SH-SY5Y (cell line): ENCODE measurements around the gene MTUS2.

Experiments
- GATA2 ChIP-seq: IDR thresholded peaks from 2 replicates; pipeline ENCODE4 v1.6.1; 2011; ENCODE audit warnings: mild to moderate bottlenecking, low read depth, low read length
- GATA3 ChIP-seq: IDR thresholded peaks from 2 replicates; pipeline ENCODE4 v1.6.1; 2011; ENCODE audit warnings: low read depth, mild to moderate bottlenecking, low read length, moderate library complexity

The MTUS2 gene

GRCh38 chr13:29117663-29118062 is 297.5 kb downstream of the MTUS2 start:
- no peak for TF ChIP-seq GATA2
- no peak for TF ChIP-seq GATA3

GRCh38 chr13:29118471-29118870 is 298.3 kb downstream of the MTUS2 start:
- TF ChIP-seq GATA3 (no peak), GATA2 (no peak)

GRCh38 chr13:29125191-29125933 is 305.2 kb downstream of the MTUS2 start:
- TF ChIP-seq GATA2 (no peak), GATA3 (no peak)

- TF ChIP-seq GATA3 (no peak), GATA2 (no peak)
Observed at GRCh38 chr13:29125934-29126424, 305.8 kb downstream of the MTUS2 start.

- TF ChIP-seq GATA3 (no peak), GATA2 (no peak)
Observed at GRCh38 chr13:29129616-29130015, 309.5 kb downstream of the MTUS2 start.

- TF ChIP-seq GATA2 = no peak
- no peak for TF ChIP-seq GATA3
Observed at GRCh38 chr13:29131159-29131558, 311.0 kb downstream of the MTUS2 start.

GRCh38 chr13:29131881-29132668 is 311.9 kb downstream of the MTUS2 start:
- no peak for TF ChIP-seq GATA3
- no peak for TF ChIP-seq GATA2

- no peak for TF ChIP-seq GATA3
- no peak for TF ChIP-seq GATA2
Observed at GRCh38 chr13:29136341-29136740, 316.2 kb downstream of the MTUS2 start.

GRCh38 chr13:29137016-29137415 is 316.9 kb downstream of the MTUS2 start:
- TF ChIP-seq GATA3 (no peak), GATA2 (no peak)

GRCh38 chr13:29137995-29138394 is 317.9 kb downstream of the MTUS2 start:
- no peak for TF ChIP-seq GATA3

GRCh38 chr13:29140277-29140676 is 320.1 kb downstream of the MTUS2 start:
- TF ChIP-seq GATA2 (no peak), GATA3 (no peak)

- no peak for TF ChIP-seq GATA3
- no peak for TF ChIP-seq GATA2
Observed at GRCh38 chr13:29143847-29144246, 323.7 kb downstream of the MTUS2 start.

GRCh38 chr13:29154390-29154789 is 334.3 kb downstream of the MTUS2 start:
- TF ChIP-seq GATA3 (no peak), GATA2 (no peak)

GRCh38 chr13:29156136-29156535 is 336.0 kb downstream of the MTUS2 start:
- TF ChIP-seq GATA3 = no peak
- TF ChIP-seq GATA2 = no peak

GRCh38 chr13:29159871-29160270 is 339.7 kb downstream of the MTUS2 start:
- TF ChIP-seq GATA2 (no peak), GATA3 (no peak)
